HK-2 (cell line): ENCODE measurements around the gene RNU4-1.
"Not testable (repeated sequence)": the region's sequence is repeated elsewhere in the genome, so short reads cannot be mapped to it uniquely, and the experiment has no call there.

Experiments used
- DNase-seq: peaks from one replicate; pipeline ENCODE4 v3.0.0-alpha.2; 2018; ENCODE audit not compliant: unreplicated experiment

Gene RNU4-1

DNA sequence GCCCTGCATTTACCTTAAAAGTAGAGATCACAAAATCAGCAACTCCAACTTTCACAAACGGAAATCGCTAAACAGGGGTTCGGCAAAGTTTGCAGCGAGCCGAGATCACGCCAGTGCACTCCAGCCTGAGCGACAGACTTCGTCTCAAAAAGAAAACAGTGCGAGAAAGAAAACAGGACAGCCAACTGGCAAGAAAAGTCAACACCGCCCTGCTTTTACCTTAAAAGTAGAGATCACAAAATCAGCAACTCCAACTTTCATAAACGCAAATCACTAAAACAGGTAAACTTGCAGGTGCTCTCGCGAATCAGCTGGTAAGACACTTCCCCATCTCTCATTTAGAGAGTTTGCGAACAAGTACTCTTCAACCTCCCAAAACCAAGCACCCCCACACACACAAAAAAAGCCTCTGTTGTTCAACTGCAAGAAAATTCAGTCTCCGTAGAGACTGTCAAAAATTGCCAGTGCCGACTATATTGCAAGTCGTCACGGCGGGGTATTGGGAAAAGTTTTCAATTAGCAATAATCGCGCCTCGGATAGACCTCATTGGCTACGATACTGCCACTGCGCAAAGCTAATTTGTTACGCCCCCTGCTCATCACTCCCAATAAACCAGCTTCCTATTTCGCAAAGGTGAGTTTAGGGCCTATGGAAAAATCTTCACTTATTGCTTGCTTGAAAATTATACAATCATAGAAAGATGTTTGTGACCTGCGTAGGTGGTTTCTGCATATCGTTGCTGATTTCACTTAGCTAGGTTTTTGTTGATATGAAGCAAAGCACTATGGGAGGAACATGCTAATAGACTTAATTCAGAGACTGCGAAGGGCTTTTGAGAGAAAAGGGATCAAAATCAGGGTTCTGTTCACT lies at the start of gene RNU4-1:
Gene RNU4-1, minus strand, starts transcription at position 577 of the 871 bp plus-strand sequence.
- peak; percentile 84 for DNase-seq

GRCh38 chr12:120342175-120343038 lies 49.4 kb upstream of the RNU4-1 start:
- DNase-seq, result no peak

GRCh38 chr12:120339256-120339655 lies 46.2 kb upstream of the RNU4-1 start:
- no peak for DNase-seq

DNA sequence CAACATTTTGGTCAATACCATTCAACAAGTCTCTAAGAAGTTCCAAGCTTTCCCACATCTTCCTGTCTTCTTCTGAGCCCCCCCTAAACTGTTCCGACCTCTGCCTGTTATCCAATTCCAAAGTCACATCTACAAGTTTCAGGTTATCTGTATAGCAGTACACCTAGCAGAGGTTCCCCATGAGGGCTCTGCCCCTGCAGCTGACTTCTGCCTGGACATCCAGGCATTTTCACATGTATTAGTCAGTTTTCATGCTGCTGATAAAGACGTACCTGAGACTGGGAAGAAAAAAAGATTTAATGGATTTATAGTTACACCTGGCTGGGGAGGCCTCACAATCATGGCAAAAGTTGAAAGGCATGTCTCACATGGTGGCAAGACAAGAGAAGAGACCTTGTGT lies 44.7 kb upstream of the RNU4-1 start:
- no peak for DNase-seq

- DNase-seq, result not testable (repeated sequence)
Measured at GRCh38 chr12:120336392-120336791, 43.4 kb upstream of the RNU4-1 start.

DNA sequence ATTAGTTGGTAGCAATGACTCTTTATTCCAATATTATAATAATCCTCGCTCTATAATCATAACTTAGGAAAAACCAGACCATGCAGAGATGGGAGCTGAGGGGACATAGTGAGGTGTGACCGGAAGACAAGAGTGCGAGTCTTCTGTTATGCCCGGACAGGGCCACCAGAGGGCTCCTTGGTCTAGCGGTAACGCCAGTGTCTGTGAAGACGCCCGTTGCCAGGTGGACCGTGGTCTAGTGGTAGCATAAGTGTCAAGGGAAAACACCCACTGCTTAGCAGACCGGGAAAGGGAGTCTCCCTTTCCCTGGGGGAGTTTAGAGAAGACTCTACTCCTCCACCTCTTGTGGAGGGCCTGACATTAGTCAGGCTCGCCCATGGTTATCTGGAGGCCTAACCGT lies 42.4 kb upstream of the RNU4-1 start:
- peak; percentile 75 for DNase-seq

DNA sequence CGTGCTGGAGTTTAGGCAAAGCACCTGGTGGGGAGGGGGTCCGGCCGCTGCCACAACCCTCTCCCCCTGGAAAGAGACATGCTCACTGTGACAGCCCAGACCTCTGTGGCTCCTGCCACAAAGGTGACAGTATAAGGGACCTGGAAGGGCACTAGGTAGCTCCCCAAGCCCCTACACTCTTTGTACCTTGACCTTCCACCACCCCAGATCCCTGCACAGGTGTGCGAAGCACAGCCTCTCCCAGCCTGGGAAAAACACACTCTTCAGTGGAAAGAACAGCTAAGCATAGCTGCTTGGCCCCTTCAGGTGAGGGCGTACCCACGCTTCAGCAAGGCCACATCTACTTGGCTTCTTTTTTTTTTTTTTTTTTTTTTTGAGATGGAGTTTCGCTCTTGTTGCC lies 39.5 kb upstream of the RNU4-1 start:
- DNase-seq, result no peak

GRCh38 chr12:120332041-120332440 lies 39.0 kb upstream of the RNU4-1 start:
- DNase-seq, result no peak

GRCh38 chr12:120331390-120331789 lies 38.4 kb upstream of the RNU4-1 start:
- no peak for DNase-seq

DNA sequence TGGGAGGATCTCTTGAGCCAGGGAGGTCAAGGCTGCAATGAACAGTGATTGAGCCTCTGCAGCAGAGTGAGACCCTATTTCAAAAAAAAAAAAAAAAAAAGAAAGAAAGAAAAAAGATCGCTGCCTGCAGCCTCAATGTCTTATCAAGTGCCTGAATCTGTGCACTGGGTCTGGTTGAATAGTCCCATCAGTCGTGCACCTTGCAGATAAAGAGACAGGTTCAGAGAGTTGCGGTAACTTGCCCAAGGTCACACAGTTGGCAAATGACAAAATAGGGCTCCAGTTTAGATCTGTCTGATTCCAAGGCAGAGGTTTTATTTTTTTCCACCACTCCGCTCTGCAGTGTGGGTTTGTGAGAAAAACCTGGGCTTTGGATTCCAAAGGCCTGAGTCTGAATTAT lies 35.2 kb upstream of the RNU4-1 start:
- no peak for DNase-seq

GRCh38 chr12:120327593-120327992 lies 34.6 kb upstream of the RNU4-1 start, which contains the start of gene PLA2G1B:
PLA2G1B (minus strand) TSS chr12:120327779; CDS start chr12:120327753, 26 bp downstream.
- DNase-seq, result no peak

GRCh38 chr12:120324841-120325417 lies 31.9 kb upstream of the RNU4-1 start:
- DNase-seq, result no peak

GRCh38 chr12:120323772-120324171 lies 30.7 kb upstream of the RNU4-1 start:
- DNase-seq, result no peak

GRCh38 chr12:120321382-120322202 lies 28.6 kb upstream of the RNU4-1 start:
- DNase-seq, result no peak

DNA sequence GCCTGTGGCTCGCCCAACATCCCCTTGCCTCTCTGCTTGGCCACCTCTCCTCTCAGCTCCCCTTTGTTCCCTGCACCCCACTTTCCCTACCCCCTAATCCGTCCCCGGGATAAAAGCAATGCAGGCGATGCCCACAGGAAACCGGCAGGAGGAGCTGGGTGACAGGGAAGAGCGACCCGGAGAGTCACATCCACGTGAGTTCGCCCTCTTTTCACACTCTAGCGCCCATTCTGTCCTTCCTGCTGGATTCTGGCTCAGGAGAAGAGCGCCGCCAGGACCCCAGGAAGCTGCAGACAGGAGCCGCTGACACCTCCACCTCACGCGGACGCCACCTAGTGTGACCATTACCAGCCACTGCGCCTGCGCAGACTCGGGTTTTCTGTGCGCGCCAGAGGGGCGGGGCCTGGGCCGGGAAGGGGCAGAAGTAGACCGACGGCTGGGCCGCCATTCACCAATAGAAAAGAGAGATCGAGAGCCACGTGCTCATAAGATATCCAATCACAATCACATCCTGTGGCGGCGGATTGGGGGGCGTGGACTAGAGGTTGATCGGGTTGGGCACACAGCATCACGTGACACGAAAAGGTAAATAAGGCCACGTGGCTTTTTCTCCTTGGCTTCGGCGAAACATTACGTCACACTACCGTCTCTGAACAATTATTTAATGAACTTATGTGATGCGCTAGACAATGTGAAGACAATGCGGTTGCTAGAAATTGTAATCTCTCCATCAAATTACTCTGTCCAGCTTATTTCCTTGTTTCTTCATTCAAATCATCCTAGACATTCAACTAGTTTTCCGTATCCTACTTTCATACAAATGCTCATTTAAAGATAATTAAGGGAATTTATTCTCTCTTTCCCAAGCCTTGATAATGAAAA lies 24.4 kb upstream of the RNU4-1 start:
- peak; percentile 100 for DNase-seq

DNA sequence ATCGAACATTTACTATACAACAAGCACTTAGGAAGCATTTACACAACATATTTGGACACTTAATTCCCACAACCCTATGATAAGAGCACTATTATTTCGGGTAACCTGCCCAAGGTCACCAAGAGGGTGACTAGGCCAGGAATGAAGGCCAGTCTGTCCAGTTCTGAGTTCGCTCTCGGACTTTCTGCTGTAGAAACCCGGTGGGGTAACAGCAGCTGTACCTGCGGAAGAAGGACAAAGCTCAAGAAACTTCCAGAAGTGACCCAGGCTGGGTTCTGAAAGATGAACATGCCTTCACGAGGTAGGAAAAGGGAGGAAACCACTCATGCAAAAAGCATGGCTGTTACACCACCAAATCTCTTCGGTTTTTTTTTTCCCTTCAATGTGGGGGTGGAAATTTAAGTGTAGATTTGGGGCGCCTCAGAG lies 23.8 kb upstream of the RNU4-1 start:
- DNase-seq, result peak; percentile 15

DNA sequence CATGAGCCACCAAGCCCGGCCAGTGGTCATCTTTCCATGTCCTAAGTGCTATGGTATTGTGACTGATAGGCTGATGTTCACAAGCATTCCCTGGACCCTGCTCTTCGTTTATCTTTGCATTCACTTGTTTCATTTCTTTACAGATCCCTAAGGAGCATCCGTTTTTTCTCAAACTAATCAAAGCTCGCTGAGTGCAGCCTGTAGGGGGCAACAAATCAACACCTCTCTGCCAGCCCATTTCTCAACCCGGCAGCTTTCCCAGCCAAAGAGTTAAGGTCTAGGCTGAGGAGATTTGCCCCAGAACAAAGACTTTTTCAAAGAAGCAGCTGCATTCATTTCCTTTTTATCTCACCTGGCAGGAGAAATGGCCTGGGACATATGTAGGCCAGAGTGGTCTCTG lies 21.2 kb upstream of the RNU4-1 start:
- DNase-seq, result no peak

DNA sequence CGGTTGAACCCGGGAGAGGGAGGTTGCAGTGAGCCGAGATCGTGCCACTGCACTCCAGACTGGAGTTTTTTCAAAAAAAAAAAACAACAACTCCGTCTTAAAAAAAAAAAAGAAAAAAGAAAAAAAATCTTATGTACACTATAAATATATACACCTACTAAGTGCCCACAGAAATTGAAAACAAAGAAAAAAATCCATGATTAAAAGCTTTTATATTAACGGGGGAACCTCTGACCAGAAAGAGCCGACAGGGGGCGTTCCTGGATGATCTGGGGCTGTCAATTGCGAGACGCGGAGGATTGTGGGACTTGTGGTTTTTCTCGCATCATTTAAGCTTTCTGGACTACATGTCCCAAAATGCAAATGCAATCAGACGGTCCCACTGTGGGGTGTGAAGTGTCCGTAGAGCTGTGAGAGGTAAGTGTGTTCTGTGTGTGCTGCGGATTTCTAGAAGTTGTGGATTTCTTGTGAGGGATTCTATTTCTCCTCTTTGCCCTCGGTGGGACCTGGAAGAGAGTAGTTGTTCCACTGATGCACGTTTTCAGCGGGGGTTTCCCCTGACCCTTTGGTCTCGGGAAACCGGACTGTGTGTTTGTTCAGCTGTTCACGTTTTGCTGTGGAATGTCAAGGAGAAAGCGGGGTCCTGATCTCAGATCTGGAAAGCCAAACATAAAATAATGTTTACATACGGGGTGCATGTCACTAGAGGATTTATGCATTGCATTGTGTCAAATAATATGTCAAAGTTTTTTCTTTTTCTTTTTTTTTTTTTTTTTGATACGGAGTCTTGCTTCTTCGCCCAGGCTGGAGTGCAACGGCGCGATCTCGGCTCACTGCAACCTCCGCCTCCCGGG lies 9.2 kb upstream of the RNU4-1 start, which contains the start of gene SIRT4:
Gene SIRT4, plus strand, starts transcription at position 360 of the 854 bp plus-strand sequence. CDS start 1,241 bp downstream, outside the sequence.
- DNase-seq, result peak; percentile 78

GRCh38 chr12:120292411-120292660 lies 701 bp downstream of the RNU4-1 start:
- DNase-seq, result no peak
